K562 (cell line): ENCODE data around the gene NKIRAS1. TPM values are rescaled to one million over a fixed set of nuclear protein-coding genes. Genes with fewer than 3 reads are reported as not detected.
"Not testable (repeated sequence)": the region's sequence is repeated elsewhere in the genome, so short reads cannot be mapped to it uniquely, and the experiment has no call there.

Experiments used
- ATAC-seq: fragments of 200-7000 bp; cut with Tn5 transposase; 3 replicates; pipeline ENCODE4 v1.9.1; 2020; ENCODE audit warnings: moderate library complexity
- BruUV-seq: library from RNA; stranded (reverse); fragments of 400-500 nt; replicated peaks from 2 replicates; lab custom pipeline; 2021; lab: Mats Ljungman, UMichigan
- CTCF ChIA-PET: fragments of 300-600 bp; formaldehyde crosslinking; extraction: SDS; loops from one replicate; lab custom pipeline; 2021; ENCODE audit warnings: low intra/inter-chr PET ratio; lab: Yijun Ruan, JAX
- POLR2A ChIA-PET: fragments of 300-600, 350-650 bp; sonication (Branson Sonifier 250); formaldehyde crosslinking; extraction: SDS; loops from one replicate; lab custom pipeline; 2021; ENCODE audit warnings: antibody characterized with exemption, inconsistent platforms; lab: Yijun Ruan, JAX
- DNase-seq, 4 experiments: peaks; one replicate each; pipeline versions ENCODE4 v3.0.0 to v3.0.0-alpha.2; 2011 to 2018; ENCODE audit warnings: low spot score in 3 of 4, mixed read lengths in 3 of 4; ENCODE audit errors: extremely low read depth in 1 of 4
- FAIRE-seq: peaks from 2 replicates; lab custom pipeline; 2011; peaks lifted over from hg19 to GRCh38; lab: Jason Lieb, UNC
- H2AFZ ChIP-seq: 2 replicates; pipeline ENCODE4 v1.6.0; 2011; ENCODE audit warnings: low read depth, low read length, control low read depth, inconsistent platforms
- H3K27ac ChIP-seq: fragments of 200-600 bp; 3 replicates; pipeline ENCODE4 v1.8.0; 2011; ENCODE audit warnings: low read depth, mild to moderate bottlenecking, control low read depth, inconsistent platforms, low read length, moderate library complexity, mixed read lengths; ENCODE audit errors: extremely low read depth
- H3K27me3 ChIP-seq, 2 experiments: fragments of 300-600 bp in 1 of 2; 2 replicates in 1 of 2; 3 replicates in 1 of 2; pipeline versions ENCODE4 v1.6.0 to v1.8.0; 2011; ENCODE audit warnings: inconsistent platforms in 2 of 2, low read length in 2 of 2, mild to moderate bottlenecking in 1 of 2, mixed read lengths in 1 of 2, moderate library complexity in 1 of 2; ENCODE audit not compliant: control insufficient read depth in 2 of 2, insufficient read depth in 2 of 2
- H3K36me3 ChIP-seq: fragments of 300-600 bp; 3 replicates; pipeline ENCODE4 v1.8.0; 2011; ENCODE audit warnings: mild to moderate bottlenecking, low read length, inconsistent platforms; ENCODE audit not compliant: control insufficient read depth, insufficient read depth
- H3K4me1 ChIP-seq, 2 experiments: fragments of 200-600 bp in 1 of 2; replicated peaks in 1 of 2; 2 replicates in 1 of 2; 3 replicates in 1 of 2; pipeline versions ENCODE4 v1.5.1 to v1.8.0; 2011; ENCODE audit warnings: inconsistent platforms in 2 of 2, low read length in 2 of 2, mild to moderate bottlenecking in 1 of 2, mixed read lengths in 1 of 2, moderate library complexity in 1 of 2; ENCODE audit not compliant: control insufficient read depth in 2 of 2, insufficient read depth in 2 of 2
- H3K4me2 ChIP-seq: 2 replicates; pipeline ENCODE4 v1.6.1; 2011; ENCODE audit warnings: low read length, control low read depth, inconsistent platforms, mixed read lengths; ENCODE audit not compliant: insufficient read depth
- H3K4me3 ChIP-seq: fragments of 200-600 bp; sonication (generic), shearing (Covaris generic); 2 replicates; pipeline ENCODE4 v1.5.1; 2016; ENCODE audit warnings: control low read depth, inconsistent platforms
- H3K79me2 ChIP-seq: fragments of 200-600 bp; 3 replicates; pipeline ENCODE4 v1.8.0; 2011; ENCODE audit warnings: low read length, inconsistent platforms; ENCODE audit not compliant: control insufficient read depth, insufficient read depth
- H3K9ac ChIP-seq, 2 experiments: 2 replicates each; pipeline versions ENCODE4 v1.6.0 to v1.6.1; 2011; ENCODE audit warnings: low read depth in 2 of 2, low read length in 2 of 2, control low read depth in 1 of 2, inconsistent platforms in 1 of 2, mild to moderate bottlenecking in 1 of 2, mixed read lengths in 1 of 2; ENCODE audit not compliant: insufficient read depth in 1 of 2
- H3K9me1 ChIP-seq: one replicate; pipeline ENCODE4 v1.6.0; 2011; ENCODE audit warnings: inconsistent platforms, mild to moderate bottlenecking, low read length, moderate library complexity; ENCODE audit not compliant: control insufficient read depth, insufficient read depth
- H3K9me3 ChIP-seq: replicated peaks from 2 replicates; pipeline ENCODE4 v1.5.1; 2011; ENCODE audit warnings: low read depth, low read length, inconsistent platforms; ENCODE audit not compliant: control insufficient read depth, insufficient read depth
- H4K20me1 ChIP-seq: replicated peaks from 2 replicates; pipeline ENCODE4 v1.6.1; 2011; ENCODE audit warnings: low read length, inconsistent platforms, mixed read lengths; ENCODE audit not compliant: control insufficient read depth, insufficient read depth
- NFXL1 ChIP-seq: fragments of 450-650 bp; formaldehyde crosslinking; IDR thresholded peaks from 2 replicates; pipeline ENCODE4 v1.4.0; 2021; ENCODE audit warnings: mild to moderate bottlenecking
- NFYB ChIP-seq: IDR thresholded peaks from 2 replicates; pipeline ENCODE4 v1.6.1; 2011; ENCODE audit warnings: mild to moderate bottlenecking, moderate library complexity; ENCODE audit not compliant: insufficient read length; ENCODE audit errors: extremely low read depth
- POLR2G ChIP-seq: fragments of 200-400 bp; formaldehyde crosslinking; IDR thresholded peaks from 2 replicates; pipeline ENCODE4 v1.6.1; 2017; ENCODE audit warnings: low read depth, mild to moderate bottlenecking, antibody characterized with exemption, low read length, moderate library complexity
- RBM22 ChIP-seq: fragments of 200-400 bp; formaldehyde crosslinking; IDR thresholded peaks from 2 replicates; pipeline ENCODE4 v1.6.1; 2018; ENCODE audit warnings: low read length, low read depth; ENCODE audit not compliant: poor library complexity, severe bottlenecking
- RBM25 ChIP-seq: fragments of 200-400 bp; formaldehyde crosslinking; IDR thresholded peaks from 2 replicates; pipeline ENCODE4 v1.6.1; 2018; ENCODE audit warnings: low read length, low read depth, moderate library complexity; ENCODE audit not compliant: severe bottlenecking
- WGBS: fragments of 100-300 bp; shearing (Covaris generic); methylation state at CpG from one replicate; pipeline ENCODE4 v1.1.6; 2016; ENCODE audit warnings: low coverage, mixed read lengths; ENCODE audit not compliant: insufficient coverage; ENCODE audit errors: missing lambda C conversion rate; 5-methylcytosine and 5-hydroxymethylcytosine counted together
- in situ Hi-C: fragments of 300-500 bp; cut with MboI; formaldehyde crosslinking; loops from 4 replicates; pipeline ENCODE4 v1.15.0; 2018; ENCODE audit warnings: inconsistent platforms, mixed read lengths
- intact Hi-C: fragments of 100-400 bp; cut with micrococcal nuclease; formaldehyde crosslinking; loops from 2 replicates; pipeline ENCODE4 v1.14.2; 2022
- polyA plus RNA-seq, 8 experiments: library from polyadenylated mRNA; depleted of rRNA in 4 of 8; stranded (reverse) in 5 of 8; unstranded in 3 of 8; fragments of >200 nt; fragmentation: Nextera tagmentation in 2 of 8; fragmentation: Illumina TruSeq in 1 of 8; extraction: Ambion mirVana in 2 of 8; extraction: Trizol in 1 of 8; gene quantifications; 2 replicates each; pipeline versions ENCODE4 v1.2.1 to v1.2.3, GENCODE V29; 2011 to 2014; ENCODE audit warnings: inconsistent platforms in 1 of 8, missing spikeins in 1 of 8
- total RNA-seq, 7 experiments: library from RNA; depleted of rRNA in 6 of 7; stranded (reverse); fragments of >200 nt in 6 of 7; fragmentation: Illumina TruSeq in 2 of 7; extraction: Trizol in 2 of 7; gene quantifications; 2 replicates each; pipeline versions ENCODE4 v1.2.1 to v1.2.3, GENCODE V29; 2011 to 2021; ENCODE audit warnings: low replicate concordance in 1 of 7

Gene NKIRAS1
- total and polyA plus RNA-seq, 9 of the 15 experiments (the other 6 are each of a cell fraction or from before 2014, with no cell fraction given): 5.1 to 10.3 (median 6.3) TPM

DNA sequence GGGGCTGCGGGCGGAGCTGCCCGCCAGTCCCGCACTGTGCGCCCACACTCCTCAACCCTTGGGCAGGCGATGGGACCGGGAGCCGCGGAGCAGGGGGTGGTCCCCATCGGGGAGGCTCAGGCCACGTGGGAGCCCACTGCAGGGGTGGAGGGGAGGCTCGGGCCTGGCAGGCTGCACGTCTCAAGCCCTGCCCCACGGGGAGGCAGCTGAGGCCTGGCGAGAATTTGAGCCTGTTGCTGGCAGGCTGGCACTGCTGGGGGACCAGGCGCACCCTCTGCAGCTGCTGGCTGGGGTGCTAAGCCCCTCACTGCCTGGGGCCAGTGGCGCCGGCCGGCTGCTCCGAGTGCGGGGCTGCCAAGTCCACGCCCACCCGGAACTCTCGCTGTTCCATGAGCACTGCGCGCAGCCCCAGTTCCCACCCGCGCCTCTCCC lies 34.3 kb downstream of the NKIRAS1 start:
- no peak for FAIRE-seq

DNA sequence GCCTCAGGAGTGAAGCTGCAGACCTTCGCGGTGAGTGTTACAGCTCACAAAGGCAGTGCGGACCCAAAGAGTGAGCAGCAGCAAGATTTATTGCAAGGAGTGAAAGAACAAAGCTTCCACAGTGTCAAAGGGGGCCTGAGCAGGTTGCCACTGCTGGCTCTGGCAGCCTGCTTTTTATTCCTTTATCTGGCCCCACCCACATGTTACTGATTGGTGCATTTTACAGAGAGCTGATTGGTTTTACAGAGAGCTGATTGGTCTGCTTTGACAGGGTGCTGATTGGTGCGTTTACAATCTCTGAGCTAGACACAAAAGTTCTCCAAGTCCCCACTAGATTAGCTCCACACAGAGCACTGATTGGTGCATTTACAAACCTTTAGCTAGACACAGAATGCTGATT lies 34.8 kb downstream of the NKIRAS1 start:
- H3K4me1 ChIP-seq, CTCF ChIA-PET, ATAC-seq, H3K9me3 ChIP-seq, H3K9me1 ChIP-seq, FAIRE-seq, H3K27ac ChIP-seq, BruUV-seq, H3K9ac ChIP-seq, H3K4me3 ChIP-seq, H3K27me3 ChIP-seq, H3K4me2 ChIP-seq, H4K20me1 ChIP-seq, DNase-seq, in situ Hi-C loops, H2AFZ ChIP-seq: not testable (repeated sequence)
- TF ChIP-seq NFYB (peak; percentile 70), RBM25 (peak; percentile 5)
- 88% methylated on average over 4 of the region's 4 CpGs for whole genome bisulfite sequencing
- Histone ChIP-seq H3K36me3 (peaks cover 12% of the 10 kb centered on the region; the same call in 2 of the 3 replicates), H3K79me2 (peaks cover 15% of the 10 kb centered on the region; the same call in 1 of the 3 replicates)
- intact Hi-C loops: loop anchor here (10.0 kb wide), 1 partner anchor 263 kb away; no protein-coding TSS in a partner anchor
- POLR2A ChIA-PET: interaction anchor here (0.6 to 1.6 kb wide), 4 partner anchors 13 to 661 kb away, joined by 3 to 5 read pairs (median 3); no protein-coding TSS in a partner anchor

More for the DNA sequence above, 34.3 kb downstream of the NKIRAS1 start:
- Histone ChIP-seq H3K27me3 (no peaks in the 10 kb centered on the region), H3K4me2 (no peak overlapping the region), H3K9me1 (no peaks in the 10 kb centered on the region), H3K27ac (no peak overlapping the region), H3K36me3 (peaks cover 12% of the 10 kb centered on the region; the same call in 2 of the 3 replicates), H3K9ac (no peak overlapping the region), H3K4me3 (no peak overlapping the region), H4K20me1 (no peaks in the 10 kb centered on the region), H2AFZ (no peak overlapping the region), H3K79me2 (peaks cover 15% of the 10 kb centered on the region; the same call in 1 of the 3 replicates), H3K9me3 (no peaks in the 10 kb centered on the region), H3K4me1 (peaks cover 3% of the 10 kb centered on the region in 2 experiments; a peak in 3 of 5 replicates)
- in situ Hi-C loops: no loop called here
- ChIA-PET POLR2A (interaction anchor here (0.6 to 1.6 kb wide), 3 partner anchors 20 to 661 kb away, joined by 3 to 5 read pairs (median 3); no protein-coding TSS in a partner anchor), CTCF (no interaction called here)
- intact Hi-C loops: loop anchor here (10.0 kb wide), 1 partner anchor 262 kb away; no protein-coding TSS in a partner anchor
- DNase-seq: no peak
- 94% methylated on average over 28 of the region's 28 CpGs for WGBS
- no peak for ATAC-seq
- TF ChIP-seq POLR2G: 0 out of 2 replicates have a peak, but pooled peaks have one; percentile 10
- no peak for TF ChIP-seq NFXL1 (CRISPR knock-in tag)
- TF ChIP-seq RBM22: peak; percentile 83
- no TSS peak for BruUV-seq
